GM18861 (cell line): ENCODE data around the gene LFNG.

Experiments used
- ATAC-seq: cut with Tn5 transposase; IDR thresholded peaks from one replicate; pipeline ENCODE4 v1.9.1; 2021; ENCODE audit not compliant: unreplicated experiment

Gene LFNG

GRCh38 chr7:2566890-2567678 lies 47.5 kb downstream of the LFNG start:
- ATAC-seq, result no peak

- no peak for ATAC-seq
Measured at GRCh38 chr7:2567679-2568278, 48.2 kb downstream of the LFNG start.

GRCh38 chr7:2568521-2569223 lies 49.1 kb downstream of the LFNG start:
- no peak for ATAC-seq

- no peak for ATAC-seq
Measured at GRCh38 chr7:2569421-2569820, 49.8 kb downstream of the LFNG start.

- ATAC-seq, result no peak
Measured at GRCh38 chr7:2570021-2570420, 50.4 kb downstream of the LFNG start.

DNA sequence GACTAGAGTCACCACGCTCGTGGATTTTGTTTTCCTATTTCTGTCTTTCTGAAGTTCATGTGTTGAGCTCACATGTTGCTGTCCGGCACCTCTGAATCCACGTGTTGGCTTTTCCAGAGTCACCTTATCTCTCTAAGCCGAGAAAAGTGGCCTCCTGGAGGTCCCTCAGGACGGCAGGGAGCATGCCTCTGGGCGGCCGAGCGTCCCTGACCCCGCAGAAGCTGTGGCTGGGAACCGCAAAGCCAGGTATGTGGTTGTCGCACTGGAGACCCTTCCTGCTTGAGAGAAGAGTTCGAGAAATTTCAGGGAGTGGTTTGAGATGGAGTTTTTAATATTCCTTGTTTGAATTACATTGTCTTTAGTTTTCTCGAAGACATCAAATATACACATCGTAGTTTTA lies 51.8 kb downstream of the LFNG start:
- no peak for ATAC-seq

GRCh38 chr7:2572101-2572842 lies 52.7 kb downstream of the LFNG start:
- no peak for ATAC-seq

DNA sequence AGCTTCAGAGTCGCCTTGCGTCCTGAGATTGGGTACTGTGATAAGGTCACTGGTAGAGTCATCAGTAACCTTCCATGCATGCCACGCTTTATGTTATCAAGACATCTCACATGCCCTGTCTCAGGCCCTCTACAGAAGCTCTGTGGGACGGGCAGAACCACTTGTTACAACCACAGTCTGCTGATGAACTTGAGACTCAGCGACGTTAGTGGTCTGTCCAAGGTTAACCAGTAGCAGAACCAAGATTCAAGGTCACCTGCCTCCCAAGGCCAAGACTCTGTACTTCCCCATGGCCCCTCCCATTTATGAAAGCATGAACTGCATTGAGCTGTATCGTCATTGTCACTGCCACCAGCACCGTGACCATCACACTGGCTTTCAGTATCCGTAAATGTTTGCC lies 54.2 kb downstream of the LFNG start:
- no peak for ATAC-seq

DNA sequence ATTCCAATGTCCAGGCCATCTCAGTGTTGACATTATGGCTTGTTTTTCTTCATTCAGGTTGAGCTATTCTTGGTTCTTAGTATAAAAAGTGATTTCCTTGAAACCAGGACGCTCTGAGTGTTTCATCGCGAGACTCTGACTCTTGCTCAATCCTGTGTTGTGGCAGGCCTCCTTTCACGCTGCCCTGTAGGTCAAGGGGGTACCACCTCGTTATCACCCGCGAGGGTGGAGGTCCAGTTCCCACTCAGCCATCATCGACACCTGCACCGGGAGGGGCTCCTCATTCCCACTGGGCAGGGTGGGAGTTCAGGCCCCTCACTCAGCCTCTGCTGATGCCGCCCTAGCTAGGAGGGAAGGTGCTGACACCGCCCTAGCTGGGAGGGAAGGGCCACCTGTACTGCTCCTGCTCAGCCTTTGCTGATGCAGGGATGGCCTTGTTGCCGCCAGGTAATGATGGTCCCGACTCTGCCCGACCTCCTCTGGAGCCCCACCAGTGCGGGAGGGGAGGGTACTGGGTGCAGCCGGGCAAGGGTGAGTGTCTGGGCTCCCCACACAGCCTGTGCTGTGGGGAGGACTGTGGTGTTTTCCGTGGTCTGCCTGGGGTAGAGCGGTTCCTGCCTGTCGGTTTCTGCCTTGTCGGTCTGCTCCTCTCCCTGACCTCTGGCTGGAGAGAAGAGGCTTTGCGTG lies 55.6 kb downstream of the LFNG start:
- no peak for ATAC-seq

DNA sequence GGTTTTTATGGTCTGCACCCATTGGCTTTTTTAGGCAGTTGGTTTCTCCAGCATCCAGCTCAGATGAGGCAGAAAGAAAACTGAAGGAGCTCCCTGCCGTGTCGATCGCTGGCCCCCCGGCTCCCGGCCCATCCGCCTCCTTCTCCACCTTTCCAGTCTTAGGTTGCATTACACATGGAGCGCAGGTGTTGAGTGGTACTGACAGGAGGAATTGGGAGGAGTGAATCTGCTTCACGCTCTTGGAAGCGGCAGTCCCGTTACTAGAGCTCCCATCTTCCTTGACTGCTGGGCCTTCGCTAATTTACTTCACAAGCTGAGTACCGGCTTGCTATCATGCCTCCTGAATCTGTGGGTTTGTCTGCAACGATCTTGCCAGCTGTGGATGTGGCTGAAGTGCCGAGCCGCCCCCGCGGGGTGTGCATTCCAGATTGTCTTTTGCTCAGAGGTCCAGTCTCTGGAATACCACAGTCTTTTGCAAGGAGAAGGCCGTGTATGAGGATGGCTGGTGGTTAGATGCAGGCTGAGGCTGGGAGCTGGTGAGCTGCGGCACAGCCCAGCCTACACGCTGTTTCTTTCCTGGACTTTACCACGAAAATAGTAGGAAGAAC lies 56.3 kb downstream of the LFNG start:
- ATAC-seq, result no peak

- ATAC-seq, result no peak
Measured at GRCh38 chr7:2576742-2577491, 57.3 kb downstream of the LFNG start.
